Caco-2 (cell line): ENCODE measurements around the gene ALDH1A3. TPM values are rescaled to one million over a fixed set of nuclear protein-coding genes. Genes with fewer than 3 reads are reported as not detected.

Source experiments
- BruUV-seq: library from RNA; stranded (reverse); fragments of 400-500 nt; replicated peaks from 2 replicates; lab custom pipeline; 2021; lab: Mats Ljungman, UMichigan
- CTCF ChIA-PET: fragments of 300-600 bp; sonication (Branson Sonifier 250); formaldehyde crosslinking; loops from one replicate; lab custom pipeline; 2022; ENCODE audit warnings: antibody characterized with exemption; lab: Charles Lee
- POLR2A ChIA-PET: fragments of 300-600 bp; sonication (Branson Sonifier 250); formaldehyde crosslinking; loops from one replicate; lab custom pipeline; 2022; ENCODE audit warnings: antibody characterized with exemption; lab: Charles Lee
- DNase-seq, 2 experiments: peaks; one replicate each; pipeline versions ENCODE4 v3.0.0 to v3.0.0-alpha.2; 2020 to 2022
- H3K27me3 ChIP-seq: replicated peaks from 2 replicates; pipeline ENCODE4 v1.6.0; 2011; ENCODE audit warnings: low read length; ENCODE audit not compliant: control insufficient read depth, insufficient read depth
- H3K36me3 ChIP-seq: 2 replicates; pipeline ENCODE4 v1.5.1; 2011; ENCODE audit warnings: low read length; ENCODE audit not compliant: control insufficient read depth, insufficient read depth
- H3K4me1 ChIP-seq: fragments of 250-450 bp; sonication (Bioruptor Pico); 2 replicates; pipeline ENCODE4 v1.5.1; 2020; ENCODE audit warnings: mild to moderate bottlenecking
- H3K4me3 ChIP-seq: 2 replicates; pipeline ENCODE4 v1.5.1; 2011; ENCODE audit warnings: low read depth, mild to moderate bottlenecking, control low read depth, low read length
- H3K9me3 ChIP-seq: fragments of 250-450 bp; sonication (Bioruptor Pico); 2 replicates; pipeline ENCODE4 v1.5.1; 2020; ENCODE audit warnings: mild to moderate bottlenecking, moderate library complexity
- H3K27ac Mint-ChIP-seq: one replicate; pipeline ENCODE4 v1.8.0; 2022; ENCODE audit warnings: mixed read lengths; ENCODE audit not compliant: unreplicated experiment
- H3K27me3 Mint-ChIP-seq: one replicate; pipeline ENCODE4 v1.8.0; 2022; ENCODE audit warnings: mixed read lengths; ENCODE audit not compliant: insufficient read depth, unreplicated experiment
- H3K36me3 Mint-ChIP-seq: one replicate; pipeline ENCODE4 v1.8.0; 2022; ENCODE audit warnings: mild to moderate bottlenecking, mixed read lengths; ENCODE audit not compliant: insufficient read depth, unreplicated experiment
- H3K4me1 Mint-ChIP-seq: one replicate; pipeline ENCODE4 v1.8.0; 2022; ENCODE audit warnings: low read depth, mixed read lengths; ENCODE audit not compliant: unreplicated experiment
- H3K4me3 Mint-ChIP-seq: one replicate; pipeline ENCODE4 v1.8.0; 2022; ENCODE audit warnings: mild to moderate bottlenecking, moderate library complexity, mixed read lengths; ENCODE audit not compliant: unreplicated experiment
- H3K9me3 Mint-ChIP-seq: one replicate; pipeline ENCODE4 v1.8.0; 2022; ENCODE audit warnings: mixed read lengths; ENCODE audit not compliant: unreplicated experiment
- CTCF ChIP-seq, 2 experiments: fragments of 200-600 bp in 1 of 2; IDR thresholded peaks; 1 replicate in 1 of 2; 2 replicates in 1 of 2; pipeline versions ENCODE4 v1.5.1 to v1.8.0; 2011 to 2022; ENCODE audit warnings: antibody characterized with exemption in 1 of 2, control low read depth in 1 of 2, inconsistent platforms in 1 of 2, low read depth in 1 of 2, low read length in 1 of 2, mild to moderate bottlenecking in 1 of 2, moderate library complexity in 1 of 2; ENCODE audit not compliant: insufficient read depth in 1 of 2, severe bottlenecking in 1 of 2, unreplicated experiment in 1 of 2
- intact Hi-C: fragments of 100-400 bp; cut with micrococcal nuclease; formaldehyde crosslinking; loops from one replicate; pipeline ENCODE4 v1.10.0; 2022; ENCODE audit not compliant: unreplicated experiment
- total RNA-seq: library from RNA; stranded (reverse); gene quantifications from 2 replicates; pipeline ENCODE4 v1.2.3, GENCODE V29; 2022

Gene ALDH1A3
- total RNA-seq, 1 experiment from 2014 or later = 6.6 TPM

- no peaks in the 10 kb centered on the region for H3K9me3 ChIP-seq
- H3K9me3 Mint-ChIP-seq = no peaks in the 10 kb centered on the region
- H3K36me3 Mint-ChIP-seq = no peaks in the 10 kb centered on the region
- peaks cover 25% of the 10 kb centered on the region for H3K4me1 ChIP-seq
- H3K4me3 Mint-ChIP-seq = no peak overlapping the region
- ChIA-PET CTCF (no interaction called here), POLR2A (no interaction called here)
- peaks cover 5% of the 10 kb centered on the region for H3K4me1 Mint-ChIP-seq
- no peaks in the 10 kb centered on the region for H3K36me3 ChIP-seq
- intact Hi-C loops = no loop called here
- H3K4me3 ChIP-seq = no peak overlapping the region
- DNase-seq = no peak
- H3K27ac Mint-ChIP-seq = peak overlapping the region; percentile 25
- no peak for TF ChIP-seq CTCF (IDR thresholded peaks at IDR 0.05; ENCODE audit: insufficient read depth in 1 of 2, low read depth in 1 of 2, low read length in 1 of 2, severe bottlenecking in 1 of 2, unreplicated experiment in 1 of 2)
- BruUV-seq = no TSS peak
- H3K27me3 ChIP-seq = no peaks in the 10 kb centered on the region
- H3K27me3 Mint-ChIP-seq = no peaks in the 10 kb centered on the region
Measured at GRCh38 chr15:100898661-100899462, 19.2 kb downstream of the ALDH1A3 start.

GRCh38 chr15:100899601-100900000 is 20.0 kb downstream of the ALDH1A3 start:
- intact Hi-C loops = no loop called here
- H3K4me1 Mint-ChIP-seq = peaks cover 5% of the 10 kb centered on the region
- Histone ChIP-seq H3K27me3 (no peaks in the 10 kb centered on the region), H3K36me3 (no peaks in the 10 kb centered on the region), H3K9me3 (no peaks in the 10 kb centered on the region), H3K4me3 (no peak overlapping the region), H3K4me1 (peaks cover 25% of the 10 kb centered on the region)
- CTCF ChIA-PET = no interaction called here
- no peaks in the 10 kb centered on the region for H3K27me3 Mint-ChIP-seq
- TF ChIP-seq CTCF (IDR thresholded peaks at IDR 0.05; ENCODE audit: insufficient read depth in 1 of 2, low read depth in 1 of 2, low read length in 1 of 2, severe bottlenecking in 1 of 2, unreplicated experiment in 1 of 2) = no peak
- POLR2A ChIA-PET = no interaction called here
- no peak for DNase-seq
- H3K4me3 Mint-ChIP-seq = no peak overlapping the region
- no peak overlapping the region for H3K27ac Mint-ChIP-seq
- BruUV-seq = no TSS peak
- H3K9me3 Mint-ChIP-seq = no peaks in the 10 kb centered on the region
- no peaks in the 10 kb centered on the region for H3K36me3 Mint-ChIP-seq

- Histone ChIP-seq H3K27me3 (no peaks in the 10 kb centered on the region), H3K9me3 (no peaks in the 10 kb centered on the region), H3K36me3 (no peaks in the 10 kb centered on the region), H3K4me3 (no peak overlapping the region), H3K4me1 (peaks cover 25% of the 10 kb centered on the region)
- Mint-ChIP-seq H3K27me3 (no peaks in the 10 kb centered on the region), H3K4me3 (no peak overlapping the region), H3K9me3 (no peaks in the 10 kb centered on the region), H3K4me1 (peaks cover 5% of the 10 kb centered on the region), H3K27ac (no peak overlapping the region), H3K36me3 (no peaks in the 10 kb centered on the region)
- ChIA-PET POLR2A (no interaction called here), CTCF (no interaction called here)
- no peak for TF ChIP-seq CTCF (IDR thresholded peaks at IDR 0.05; ENCODE audit: insufficient read depth in 1 of 2, low read depth in 1 of 2, low read length in 1 of 2, severe bottlenecking in 1 of 2, unreplicated experiment in 1 of 2)
- intact Hi-C loops = no loop called here
- DNase-seq = no peak
- no TSS peak for BruUV-seq
Measured at GRCh38 chr15:100900136-100900794, 20.6 kb downstream of the ALDH1A3 start.
